T-helper 2 cell treated with Interferon-gamma antibody and Interleukin-4, amounts not matched to agents 5 μg/mL and 100 μg/mL, for 36 hours (primary cell): Measurements from ENCODE around the gene C9orf43.
"Not testable (repeated sequence)": the region's sequence is repeated elsewhere in the genome, so short reads cannot be mapped to it uniquely, and the experiment has no call there.

Experiments
- DNase-seq: peaks from one replicate; pipeline ENCODE4 v3.0.0; 2021; ENCODE audit warnings: low spot score
- H3K27ac Mint-ChIP-seq: one replicate; pipeline ENCODE4 v1.8.0; 2021; ENCODE audit warnings: mild to moderate bottlenecking, mixed read lengths
- H3K27me3 Mint-ChIP-seq: one replicate; pipeline ENCODE4 v1.8.0; 2021; ENCODE audit warnings: low read depth, mixed read lengths
- H3K36me3 Mint-ChIP-seq: one replicate; pipeline ENCODE4 v1.8.0; 2021; ENCODE audit warnings: low read depth, mixed read lengths
- H3K4me1 Mint-ChIP-seq: one replicate; pipeline ENCODE4 v1.8.0; 2021; ENCODE audit warnings: low read depth, mixed read lengths
- H3K4me3 Mint-ChIP-seq: one replicate; pipeline ENCODE4 v1.8.0; 2022; ENCODE audit warnings: mild to moderate bottlenecking, moderate library complexity, mixed read lengths
- H3K9me3 Mint-ChIP-seq: one replicate; pipeline ENCODE4 v1.8.0; 2021; ENCODE audit warnings: mixed read lengths

C9orf43 gene

DNA sequence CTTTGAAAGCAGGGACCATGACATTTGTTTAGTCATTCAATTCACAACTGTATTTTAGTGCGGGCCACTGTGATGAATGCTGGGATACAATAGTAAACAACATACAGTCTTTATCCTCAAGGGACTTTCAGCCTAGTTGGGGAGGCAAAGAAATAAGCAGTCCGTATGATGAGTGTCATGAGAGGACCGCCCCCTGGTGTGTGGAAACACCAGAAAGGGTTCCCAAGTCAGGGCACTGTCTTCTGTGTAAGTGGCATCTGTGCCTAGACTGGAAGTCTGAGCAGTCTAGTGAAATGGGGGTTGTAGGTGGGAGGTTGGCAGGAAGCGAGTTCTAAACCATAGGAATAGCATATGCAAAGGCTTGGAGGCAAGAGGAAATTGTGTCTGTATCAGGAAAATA, 6.8 kb downstream of the C9orf43 start:
- no peaks in the 10 kb centered on the region for H3K9me3 Mint-ChIP-seq
- H3K27me3 Mint-ChIP-seq: peaks cover 3% of the 10 kb centered on the region
- no peak overlapping the region for H3K4me3 Mint-ChIP-seq
- no peak for DNase-seq
- H3K4me1 Mint-ChIP-seq: no peaks in the 10 kb centered on the region
- H3K27ac Mint-ChIP-seq: no peak overlapping the region
- H3K36me3 Mint-ChIP-seq: no peaks in the 10 kb centered on the region

DNA sequence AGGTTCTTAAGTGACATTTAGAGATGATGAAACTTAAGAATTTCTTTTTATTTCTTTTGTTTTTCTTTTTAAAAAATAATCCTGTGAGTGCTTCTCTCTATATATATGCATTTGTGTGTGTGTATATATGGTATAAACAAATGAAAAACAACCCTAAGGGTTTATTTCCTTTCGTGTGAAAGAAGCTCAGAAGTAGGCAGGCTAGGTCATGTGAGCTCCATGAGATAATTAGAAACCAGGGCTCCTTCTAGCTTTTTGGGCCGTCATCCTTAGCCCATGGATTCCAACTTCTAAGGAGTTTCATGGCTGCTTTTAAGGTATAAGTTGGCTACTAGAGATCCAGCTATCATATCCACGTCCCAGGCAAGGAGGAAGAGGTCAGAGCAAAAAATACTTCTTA, 11.2 kb downstream of the C9orf43 start:
- Mint-ChIP-seq H3K4me1 (no peaks in the 10 kb centered on the region), H3K36me3 (no peaks in the 10 kb centered on the region), H3K9me3 (no peaks in the 10 kb centered on the region), H3K27me3 (peaks cover 18% of the 10 kb centered on the region), H3K27ac (no peak overlapping the region), H3K4me3 (no peak overlapping the region)
- no peak for DNase-seq

DNA sequence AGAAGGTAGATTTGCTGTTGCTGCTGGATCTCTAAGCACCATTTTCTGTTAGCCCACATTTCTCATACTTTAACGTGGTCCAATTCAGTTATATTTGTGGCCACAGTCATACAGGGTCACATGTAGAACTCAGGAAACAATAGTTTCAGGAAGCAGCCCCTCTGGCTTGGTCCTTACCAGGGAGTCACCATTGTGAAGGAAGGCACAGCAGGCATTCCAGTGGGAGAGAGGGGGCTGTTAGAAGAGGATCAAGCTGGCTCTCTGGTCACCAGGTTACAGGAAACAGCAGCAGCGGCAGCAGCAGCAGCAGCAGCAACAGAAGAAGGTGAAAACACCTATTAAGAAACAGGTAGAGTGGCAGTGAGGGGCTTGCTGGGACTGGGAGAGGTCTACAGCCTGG, 14.5 kb downstream of the C9orf43 start:
- Mint-ChIP-seq H3K4me1 (no peaks in the 10 kb centered on the region), H3K4me3 (no peak overlapping the region), H3K27me3 (peaks cover 15% of the 10 kb centered on the region), H3K36me3 (no peaks in the 10 kb centered on the region), H3K9me3 (no peaks in the 10 kb centered on the region), H3K27ac (no peak overlapping the region)
- DNase-seq: no peak

DNA sequence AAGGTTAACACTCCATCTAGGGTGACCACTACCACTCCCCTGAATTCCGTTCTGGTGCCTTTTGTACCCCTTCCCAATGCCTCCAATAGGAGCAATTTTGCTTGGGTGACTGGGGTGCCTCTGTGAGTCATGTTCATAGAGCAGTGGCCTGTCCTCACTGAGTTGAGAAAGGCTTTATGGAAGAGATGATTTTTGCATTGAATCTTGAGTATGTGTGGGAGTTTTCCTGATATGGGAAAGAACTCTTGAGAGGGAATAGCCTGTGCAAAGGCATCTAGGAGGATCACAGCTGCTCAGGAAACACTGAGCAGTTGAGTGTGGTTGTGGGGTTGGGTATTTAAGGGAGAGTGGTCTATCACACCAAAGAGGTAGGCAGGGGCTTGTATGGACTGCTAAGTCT, 16.2 kb downstream of the C9orf43 start:
- no peaks in the 10 kb centered on the region for H3K9me3 Mint-ChIP-seq
- no peak overlapping the region for H3K4me3 Mint-ChIP-seq
- H3K36me3 Mint-ChIP-seq: no peaks in the 10 kb centered on the region
- DNase-seq: no peak
- peaks cover 17% of the 10 kb centered on the region for H3K27me3 Mint-ChIP-seq
- H3K27ac Mint-ChIP-seq: no peak overlapping the region
- H3K4me1 Mint-ChIP-seq: no peaks in the 10 kb centered on the region

DNA sequence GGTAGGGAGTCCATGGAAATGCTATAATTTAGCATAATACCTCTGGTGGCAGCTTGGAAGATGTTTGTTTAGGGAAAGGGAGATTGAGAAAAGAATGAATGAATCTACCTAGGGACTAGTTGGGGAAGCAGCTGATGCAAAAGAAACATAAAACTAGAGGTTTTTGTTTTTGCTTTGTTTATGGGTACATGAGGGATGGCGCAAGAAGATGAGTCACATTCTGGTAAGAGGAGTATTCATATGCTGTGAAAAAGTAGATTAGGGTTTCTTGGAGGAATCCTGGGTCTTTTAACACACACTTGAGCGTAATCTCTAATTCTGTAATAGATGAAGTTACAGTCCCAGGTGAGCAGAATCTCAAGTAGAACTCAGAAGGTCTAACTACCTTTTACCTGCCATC, 17.1 kb downstream of the C9orf43 start:
- no peaks in the 10 kb centered on the region for H3K4me1 Mint-ChIP-seq
- peaks cover 20% of the 10 kb centered on the region for H3K27me3 Mint-ChIP-seq
- no peak overlapping the region for H3K27ac Mint-ChIP-seq
- H3K4me3 Mint-ChIP-seq: no peak overlapping the region
- H3K36me3 Mint-ChIP-seq: no peaks in the 10 kb centered on the region
- DNase-seq: no peak
- no peaks in the 10 kb centered on the region for H3K9me3 Mint-ChIP-seq

DNA sequence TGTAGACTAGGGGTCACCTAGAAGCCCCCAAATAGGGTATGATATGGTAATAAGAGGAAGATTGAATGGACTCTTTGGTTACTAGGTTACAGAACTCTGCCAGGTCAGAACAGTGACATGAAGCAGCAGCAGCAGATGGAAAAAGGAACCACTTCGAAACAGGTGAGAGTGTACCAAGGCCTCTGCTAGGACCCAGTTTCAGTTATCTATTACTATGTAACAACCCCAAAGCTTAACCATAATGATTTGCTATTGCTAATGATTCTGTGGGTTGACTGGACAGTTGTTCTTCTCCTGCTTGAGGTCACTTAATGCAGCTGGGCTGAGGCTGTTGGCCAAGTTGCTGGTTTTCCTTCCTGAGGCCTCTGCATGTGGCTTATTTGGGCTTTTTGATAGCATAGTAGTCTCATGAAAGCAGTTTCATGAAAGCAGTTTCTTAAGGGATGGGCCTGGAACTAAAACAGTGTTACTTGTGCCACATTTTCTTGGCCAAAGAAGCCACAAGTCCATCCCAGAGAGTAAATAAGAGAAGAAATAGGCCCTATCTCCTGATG, 17.6 kb downstream of the C9orf43 start:
- H3K4me3 Mint-ChIP-seq: no peak overlapping the region
- no peaks in the 10 kb centered on the region for H3K4me1 Mint-ChIP-seq
- DNase-seq: no peak
- H3K27me3 Mint-ChIP-seq: peaks cover 21% of the 10 kb centered on the region
- H3K27ac Mint-ChIP-seq: no peak overlapping the region
- no peaks in the 10 kb centered on the region for H3K9me3 Mint-ChIP-seq
- no peaks in the 10 kb centered on the region for H3K36me3 Mint-ChIP-seq

DNA sequence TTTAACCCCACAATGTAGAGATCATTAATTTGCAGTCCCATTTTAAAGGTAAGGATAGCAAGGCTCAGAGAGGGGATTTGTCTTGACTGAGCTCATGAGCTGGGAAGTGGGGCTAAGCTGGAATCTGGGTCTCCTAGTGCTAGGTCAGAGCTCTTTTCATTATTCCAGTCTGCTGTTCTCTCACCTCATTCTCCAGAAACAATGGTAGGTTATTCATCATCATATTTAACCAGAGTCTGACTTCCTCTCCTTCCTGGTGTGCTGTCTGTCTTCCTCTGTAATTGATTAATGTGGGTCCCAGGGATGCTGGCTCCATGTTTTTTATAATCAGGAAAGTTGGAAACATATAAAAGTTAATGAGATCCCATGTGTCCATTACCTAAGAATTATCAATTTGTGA, 20.6 kb downstream of the C9orf43 start:
- Mint-ChIP-seq H3K27ac (no peak overlapping the region), H3K36me3 (no peaks in the 10 kb centered on the region), H3K9me3 (no peaks in the 10 kb centered on the region), H3K4me3 (no peak overlapping the region), H3K4me1 (no peaks in the 10 kb centered on the region), H3K27me3 (peaks cover 22% of the 10 kb centered on the region)
- DNase-seq: no peak

DNA sequence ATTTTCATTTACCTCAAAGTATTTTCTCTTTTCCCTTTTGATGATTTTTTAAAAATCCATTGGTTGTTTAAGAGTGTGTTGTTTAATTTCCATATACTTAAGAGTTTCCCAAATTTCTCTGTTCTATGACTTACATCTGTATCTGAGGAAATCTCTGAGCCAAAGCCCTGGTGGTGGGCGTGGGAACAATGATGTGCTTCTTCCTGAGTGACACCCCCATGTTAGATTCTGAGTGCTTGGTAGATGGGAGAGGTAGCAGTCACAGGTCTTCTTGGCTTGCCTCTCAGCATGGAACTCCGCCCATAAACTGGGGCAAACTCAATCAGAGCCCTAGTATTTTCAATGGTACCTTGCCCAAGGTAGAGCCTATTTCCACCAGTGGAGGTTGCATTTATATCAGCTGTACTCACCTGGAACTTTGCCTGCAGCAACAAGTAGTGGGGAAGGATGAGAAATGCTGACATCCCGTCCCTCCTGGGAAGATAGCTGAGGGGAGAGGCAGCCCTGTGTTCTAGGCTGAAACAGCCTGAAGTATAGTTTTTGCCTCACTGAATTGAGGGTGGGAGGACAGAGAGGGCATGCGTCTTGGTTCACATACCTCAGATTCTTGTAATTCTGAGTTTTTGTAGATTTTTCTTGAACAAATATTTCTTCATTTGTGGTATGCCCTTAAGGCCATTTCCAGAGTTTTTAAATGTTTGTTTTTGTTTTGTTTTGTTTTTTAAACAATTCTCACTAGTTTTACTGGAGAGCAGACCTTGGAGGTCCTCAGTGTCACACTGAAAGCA, 26.4 kb downstream of the C9orf43 start:
- H3K4me1 Mint-ChIP-seq: peaks cover 3% of the 10 kb centered on the region
- peaks cover 4% of the 10 kb centered on the region for H3K9me3 Mint-ChIP-seq
- no peak overlapping the region for H3K4me3 Mint-ChIP-seq
- H3K27ac Mint-ChIP-seq: no peak overlapping the region
- no peaks in the 10 kb centered on the region for H3K36me3 Mint-ChIP-seq
- peaks cover 27% of the 10 kb centered on the region for H3K27me3 Mint-ChIP-seq
- DNase-seq: no peak

DNA sequence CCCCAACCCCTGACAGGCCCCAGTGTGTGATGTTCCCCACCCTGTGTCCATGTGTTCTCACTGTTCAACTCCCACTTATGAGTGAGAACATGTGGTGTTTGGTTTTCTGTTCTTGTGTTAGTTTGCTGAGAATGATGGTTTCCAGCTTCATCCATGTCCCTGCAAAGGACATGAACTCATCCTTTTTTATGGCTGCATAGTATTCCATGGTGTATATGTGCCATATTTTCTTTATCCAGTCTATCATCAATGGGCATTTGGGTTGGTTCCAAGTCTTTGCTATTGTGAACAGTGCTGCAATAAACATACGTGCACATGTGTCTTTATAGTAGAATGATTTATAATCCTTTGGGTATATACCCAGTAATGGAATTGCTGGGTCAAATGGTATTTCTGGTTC, 27.2 kb downstream of the C9orf43 start:
- H3K36me3 Mint-ChIP-seq, H3K9me3 Mint-ChIP-seq, H3K27ac Mint-ChIP-seq, DNase-seq, H3K4me3 Mint-ChIP-seq, H3K4me1 Mint-ChIP-seq: not testable (repeated sequence)
- peaks cover 22% of the 10 kb centered on the region for H3K27me3 Mint-ChIP-seq

DNA sequence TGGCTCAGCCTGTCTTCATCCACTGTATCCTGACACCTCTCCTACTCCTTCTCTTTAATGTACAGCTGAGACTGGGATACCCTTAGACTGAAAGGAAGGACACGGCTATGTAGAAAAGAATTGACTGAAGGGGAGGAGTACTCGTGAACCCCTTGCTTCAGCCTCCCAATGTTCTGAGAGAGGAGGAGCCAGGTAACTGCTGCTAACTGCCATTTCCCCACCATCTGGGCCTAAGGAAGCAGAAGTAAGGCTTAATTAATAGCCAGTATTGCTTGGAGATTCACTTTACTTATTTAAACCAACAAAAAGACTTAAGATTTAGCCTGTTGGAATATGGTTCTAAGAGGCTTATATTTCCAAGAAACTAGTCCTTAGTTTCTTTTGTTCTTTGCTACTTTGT, 34.2 kb downstream of the C9orf43 start:
- DNase-seq: no peak
- Mint-ChIP-seq H3K36me3 (no peaks in the 10 kb centered on the region), H3K27ac (no peak overlapping the region), H3K4me1 (peaks cover 2% of the 10 kb centered on the region), H3K9me3 (no peaks in the 10 kb centered on the region), H3K27me3 (no peaks in the 10 kb centered on the region), H3K4me3 (no peak overlapping the region)

DNA sequence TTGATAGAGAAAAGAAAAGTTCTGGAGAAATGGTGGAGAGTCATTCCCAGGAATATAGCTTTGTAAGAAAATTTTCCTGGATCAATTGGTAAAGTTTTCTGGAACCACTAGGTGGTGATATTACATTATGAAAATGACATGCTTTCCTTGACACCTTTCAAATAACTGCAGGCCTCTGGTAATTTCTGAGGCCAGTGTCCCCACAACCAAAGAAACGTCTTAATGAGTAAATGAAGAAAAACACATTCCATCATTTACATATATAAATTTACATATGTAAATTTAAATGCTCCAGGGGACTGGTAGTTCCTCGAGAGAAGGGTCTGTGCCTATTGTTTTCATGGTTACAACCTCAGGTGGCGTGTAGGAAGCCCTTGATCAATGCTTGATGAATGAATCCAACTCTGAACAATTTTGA, 35.8 kb downstream of the C9orf43 start:
- DNase-seq: no peak
- Mint-ChIP-seq H3K9me3 (no peaks in the 10 kb centered on the region), H3K27ac (no peak overlapping the region), H3K4me3 (no peak overlapping the region), H3K4me1 (peaks cover 2% of the 10 kb centered on the region), H3K27me3 (no peaks in the 10 kb centered on the region), H3K36me3 (no peaks in the 10 kb centered on the region)

DNA sequence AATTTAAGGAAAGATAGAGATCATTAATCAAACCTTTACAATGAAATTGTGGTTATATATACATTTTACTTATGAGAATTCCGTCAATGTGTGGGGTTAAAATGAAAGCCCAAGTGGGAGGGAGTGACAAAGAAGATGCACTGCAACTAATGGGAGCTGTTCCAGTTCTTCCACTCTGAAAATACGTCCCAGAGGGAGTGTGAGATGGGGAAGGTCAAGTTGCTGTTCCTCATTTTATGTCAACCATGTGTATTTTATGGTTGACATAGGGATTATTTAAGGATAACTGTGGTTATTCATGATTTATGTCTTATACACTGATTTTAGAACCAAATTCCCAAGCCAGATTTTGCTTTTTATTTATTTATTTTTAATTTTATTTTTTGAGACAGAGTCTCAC, 38.8 kb downstream of the C9orf43 start:
- Mint-ChIP-seq H3K9me3 (no peaks in the 10 kb centered on the region), H3K27me3 (no peaks in the 10 kb centered on the region)
- DNase-seq: no peak

DNA sequence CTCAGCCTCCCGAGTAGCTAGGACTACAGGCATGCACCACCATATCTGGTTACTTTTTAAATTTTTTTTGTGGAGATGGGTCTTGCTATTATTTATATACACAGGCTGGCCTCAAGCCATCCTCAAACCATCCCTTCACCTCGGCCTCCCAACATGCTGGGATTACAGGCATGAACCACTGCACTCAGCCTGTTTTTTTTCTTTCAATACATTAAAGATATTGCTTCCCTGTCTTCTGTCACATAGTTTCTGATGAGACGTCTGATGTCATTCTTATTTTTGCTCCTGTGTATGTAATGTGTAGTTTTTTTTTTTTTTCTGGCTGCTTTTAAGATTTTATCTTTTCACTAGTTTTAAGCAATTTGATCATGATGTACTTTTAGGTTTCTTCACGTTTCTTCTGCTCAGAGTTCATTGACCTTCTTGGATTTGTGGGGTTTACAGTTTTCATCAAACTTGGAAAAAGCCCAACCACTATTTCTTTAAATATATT, 41.6 kb downstream of the C9orf43 start:
- H3K36me3 Mint-ChIP-seq: no peaks in the 10 kb centered on the region
- H3K4me3 Mint-ChIP-seq: no peak overlapping the region
- H3K4me1 Mint-ChIP-seq: peaks cover 9% of the 10 kb centered on the region
- no peaks in the 10 kb centered on the region for H3K27me3 Mint-ChIP-seq
- DNase-seq: no peak
- no peak overlapping the region for H3K27ac Mint-ChIP-seq
- H3K9me3 Mint-ChIP-seq: no peaks in the 10 kb centered on the region

More for the DNA sequence above, 38.8 kb downstream of the C9orf43 start:
- Mint-ChIP-seq H3K27ac (no peak overlapping the region), H3K4me1 (peaks cover 2% of the 10 kb centered on the region), H3K36me3 (no peaks in the 10 kb centered on the region), H3K4me3 (no peak overlapping the region)

DNA sequence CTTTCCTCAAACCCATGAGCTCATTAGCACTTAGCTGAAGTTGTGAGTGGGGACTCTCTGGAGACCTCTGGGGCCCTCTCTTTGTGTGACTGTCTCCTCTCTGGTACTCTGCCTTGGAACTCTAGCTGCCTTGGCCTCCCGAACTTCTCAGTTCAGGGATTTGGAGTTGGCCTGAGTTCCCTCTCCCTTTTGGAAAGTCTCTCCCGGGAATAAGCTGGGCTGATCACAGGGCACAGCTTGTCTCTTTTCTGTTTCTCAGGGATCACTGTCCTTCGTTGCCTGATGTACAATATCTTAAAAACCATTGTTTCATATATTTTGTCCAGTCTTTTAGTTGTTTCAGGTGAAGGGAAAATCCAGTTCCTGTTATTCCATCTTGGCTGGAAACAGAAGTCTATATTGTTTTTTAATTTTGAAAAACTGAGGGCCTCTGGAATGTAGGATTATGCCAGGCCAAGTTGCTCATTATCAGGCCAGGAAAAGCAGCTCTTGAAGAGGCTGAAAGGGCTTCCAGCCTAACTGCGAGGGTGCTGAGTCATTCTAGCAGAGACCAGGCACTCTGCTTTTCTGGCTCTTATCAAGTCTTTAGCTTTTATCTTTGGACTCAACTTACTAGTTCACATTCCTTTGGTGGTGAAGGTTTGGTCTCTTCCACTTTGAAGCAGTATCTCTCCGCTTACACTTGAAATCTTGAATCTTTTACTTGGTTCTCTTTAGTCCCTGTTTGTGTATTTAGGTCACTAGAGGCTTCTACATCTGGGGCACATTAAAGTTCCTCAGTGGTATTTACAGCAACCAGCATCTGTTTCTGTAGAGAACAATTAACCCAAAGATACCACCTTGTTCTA, 44.6 kb downstream of the C9orf43 start:
- no peak for DNase-seq
- no peak overlapping the region for H3K4me3 Mint-ChIP-seq
- no peaks in the 10 kb centered on the region for H3K9me3 Mint-ChIP-seq
- no peaks in the 10 kb centered on the region for H3K36me3 Mint-ChIP-seq
- no peak overlapping the region for H3K27ac Mint-ChIP-seq
- peaks cover 9% of the 10 kb centered on the region for H3K4me1 Mint-ChIP-seq
- H3K27me3 Mint-ChIP-seq: no peaks in the 10 kb centered on the region
